KMS-11 (cell line): ENCODE data around the gene SPAG17.

Source experiments
- H2AFZ ChIP-seq: fragments of 200-600 bp; sonication (generic); 2 replicates; pipeline ENCODE4 v1.6.1; 2016; ENCODE audit warnings: antibody characterized with exemption, mixed run types, low read depth
- H3K27ac ChIP-seq: fragments of 200-600 bp; sonication (generic); 2 replicates; pipeline ENCODE4 v1.6.1; 2016; ENCODE audit warnings: mild to moderate bottlenecking, mixed run types
- H3K27me3 ChIP-seq: fragments of 200-600 bp; sonication (generic); 2 replicates; pipeline ENCODE4 v1.6.1; 2017; ENCODE audit warnings: mild to moderate bottlenecking, low read depth, mixed run types, moderate library complexity; ENCODE audit not compliant: insufficient read depth
- H3K36me3 ChIP-seq: fragments of 200-600 bp; sonication (generic); 2 replicates; pipeline ENCODE4 v1.6.1; 2017; ENCODE audit warnings: mild to moderate bottlenecking, mixed run types; ENCODE audit not compliant: insufficient read depth
- H3K4me1 ChIP-seq: fragments of 200-600 bp; sonication (generic); 2 replicates; pipeline ENCODE4 v1.6.1; 2016; ENCODE audit warnings: mild to moderate bottlenecking, low read depth, mixed run types; ENCODE audit not compliant: poor library complexity, severe bottlenecking
- H3K4me2 ChIP-seq: fragments of 200-600 bp; sonication (generic); 2 replicates; pipeline ENCODE4 v1.7.0; 2016; ENCODE audit warnings: mild to moderate bottlenecking, mixed run types
- H3K4me3 ChIP-seq: fragments of 200-600 bp; sonication (generic); IDR thresholded peaks from 2 replicates; pipeline ENCODE4 v1.6.1; 2017; ENCODE audit warnings: low read depth, low read length, mixed read lengths; ENCODE audit not compliant: insufficient read depth
- H3K79me2 ChIP-seq: fragments of 200-600 bp; sonication (generic); 2 replicates; pipeline ENCODE4 v1.6.1; 2016; ENCODE audit warnings: low read depth, mixed run types; ENCODE audit not compliant: insufficient read depth
- H3K9ac ChIP-seq: fragments of 200-600 bp; sonication (generic); 2 replicates; pipeline ENCODE4 v1.6.1; 2016; ENCODE audit warnings: mild to moderate bottlenecking, mixed run types
- H4K20me1 ChIP-seq: fragments of 200-600 bp; sonication (generic); 2 replicates; pipeline ENCODE4 v1.6.1; 2016; ENCODE audit warnings: mild to moderate bottlenecking, mixed run types; ENCODE audit not compliant: insufficient read depth
- TF ChIP-seq, protein P1 (sequence below): fragments of 200-600 bp; sonication (generic); conservative IDR thresholded peaks from 2 replicates; pipeline ENCODE4 v1.6.1; 2017; ENCODE audit warnings: low read depth, mild to moderate bottlenecking, antibody characterized with exemption, low read length, moderate library complexity, mixed read lengths

The SPAG17 gene

DNA sequence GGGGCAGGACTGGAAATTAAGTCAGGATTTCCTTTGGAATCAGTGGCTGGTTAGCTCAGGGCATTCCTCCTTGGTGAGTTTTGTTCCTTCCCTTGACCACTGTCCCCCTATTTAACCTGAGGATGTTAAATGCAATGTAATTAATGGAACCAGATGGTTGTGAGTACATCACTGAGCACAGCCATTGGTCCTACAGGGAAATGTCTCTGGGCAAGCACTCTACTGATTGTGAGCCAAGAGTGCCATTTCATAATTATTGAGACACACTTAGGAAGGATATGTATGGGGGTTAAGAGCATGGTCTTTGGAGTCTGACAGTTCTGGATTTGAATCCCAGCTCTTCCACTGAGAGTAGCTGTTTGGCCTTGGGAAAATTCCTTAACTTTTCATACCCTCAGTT, 74.4 kb downstream of the SPAG17 start:
- H2AFZ ChIP-seq = no peak overlapping the region
- H3K79me2 ChIP-seq = no peaks in the 10 kb centered on the region
- no peaks in the 10 kb centered on the region for H3K4me1 ChIP-seq
- no peak overlapping the region for H3K27ac ChIP-seq
- no peak overlapping the region for H3K9ac ChIP-seq
- H3K27me3 ChIP-seq = no peaks in the 10 kb centered on the region
- H3K4me3 ChIP-seq = no peak overlapping the region
- no peak overlapping the region for H3K4me2 ChIP-seq
- TF ChIP-seq, protein P1, sequence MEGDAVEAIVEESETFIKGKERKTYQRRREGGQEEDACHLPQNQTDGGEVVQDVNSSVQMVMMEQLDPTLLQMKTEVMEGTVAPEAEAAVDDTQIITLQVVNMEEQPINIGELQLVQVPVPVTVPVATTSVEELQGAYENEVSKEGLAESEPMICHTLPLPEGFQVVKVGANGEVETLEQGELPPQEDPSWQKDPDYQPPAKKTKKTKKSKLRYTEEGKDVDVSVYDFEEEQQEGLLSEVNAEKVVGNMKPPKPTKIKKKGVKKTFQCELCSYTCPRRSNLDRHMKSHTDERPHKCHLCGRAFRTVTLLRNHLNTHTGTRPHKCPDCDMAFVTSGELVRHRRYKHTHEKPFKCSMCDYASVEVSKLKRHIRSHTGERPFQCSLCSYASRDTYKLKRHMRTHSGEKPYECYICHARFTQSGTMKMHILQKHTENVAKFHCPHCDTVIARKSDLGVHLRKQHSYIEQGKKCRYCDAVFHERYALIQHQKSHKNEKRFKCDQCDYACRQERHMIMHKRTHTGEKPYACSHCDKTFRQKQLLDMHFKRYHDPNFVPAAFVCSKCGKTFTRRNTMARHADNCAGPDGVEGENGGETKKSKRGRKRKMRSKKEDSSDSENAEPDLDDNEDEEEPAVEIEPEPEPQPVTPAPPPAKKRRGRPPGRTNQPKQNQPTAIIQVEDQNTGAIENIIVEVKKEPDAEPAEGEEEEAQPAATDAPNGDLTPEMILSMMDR = no peak
- no peaks in the 10 kb centered on the region for H4K20me1 ChIP-seq
- no peaks in the 10 kb centered on the region for H3K36me3 ChIP-seq

DNA sequence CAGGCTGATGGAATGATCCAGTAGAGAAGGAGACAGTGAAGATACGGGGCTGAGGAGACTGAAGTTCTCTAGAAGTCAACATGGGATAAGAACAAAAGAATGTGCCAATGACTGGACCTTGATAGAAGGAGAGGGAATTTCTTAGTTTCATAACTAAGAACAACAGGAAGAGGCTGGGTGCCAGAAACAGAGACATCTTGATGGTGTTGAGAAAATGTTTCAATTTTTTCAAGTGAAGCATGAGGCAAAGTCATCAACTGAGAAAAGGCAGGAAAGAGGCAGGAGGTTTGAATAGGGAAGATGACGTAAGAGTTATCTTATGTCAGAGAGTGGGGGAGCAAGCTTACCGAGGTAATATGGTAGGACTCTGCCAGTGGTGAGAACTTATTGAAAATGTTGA, 80.1 kb downstream of the SPAG17 start:
- no peaks in the 10 kb centered on the region for H3K27me3 ChIP-seq
- H3K36me3 ChIP-seq = no peaks in the 10 kb centered on the region
- no peak overlapping the region for H3K4me3 ChIP-seq
- no peak overlapping the region for H3K27ac ChIP-seq
- H3K4me2 ChIP-seq = no peak overlapping the region
- no peak overlapping the region for H2AFZ ChIP-seq
- H3K9ac ChIP-seq = no peak overlapping the region
- no peaks in the 10 kb centered on the region for H4K20me1 ChIP-seq
- H3K79me2 ChIP-seq = no peaks in the 10 kb centered on the region
- TF ChIP-seq, protein P1 = no peak
- no peaks in the 10 kb centered on the region for H3K4me1 ChIP-seq

DNA sequence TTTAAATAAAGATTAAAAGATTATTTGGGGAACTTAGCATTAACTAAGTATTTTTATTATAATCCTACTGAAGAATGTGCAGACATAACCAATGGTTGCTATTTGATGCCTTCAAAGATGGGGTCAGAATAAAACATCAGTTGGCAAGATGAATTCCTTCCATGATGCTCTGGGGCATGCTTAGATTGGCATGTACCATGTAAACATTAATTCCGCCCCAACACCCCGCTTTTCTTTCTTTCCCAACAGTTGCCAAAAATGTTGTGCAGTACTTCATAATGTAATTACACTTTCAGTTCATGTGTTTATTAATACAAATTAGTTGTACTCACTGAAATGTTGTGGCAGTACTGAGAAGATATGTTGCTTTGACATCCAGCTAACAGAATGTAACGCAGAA, 82.6 kb downstream of the SPAG17 start:
- H3K36me3 ChIP-seq = no peaks in the 10 kb centered on the region
- H3K27ac ChIP-seq = no peak overlapping the region

DNA sequence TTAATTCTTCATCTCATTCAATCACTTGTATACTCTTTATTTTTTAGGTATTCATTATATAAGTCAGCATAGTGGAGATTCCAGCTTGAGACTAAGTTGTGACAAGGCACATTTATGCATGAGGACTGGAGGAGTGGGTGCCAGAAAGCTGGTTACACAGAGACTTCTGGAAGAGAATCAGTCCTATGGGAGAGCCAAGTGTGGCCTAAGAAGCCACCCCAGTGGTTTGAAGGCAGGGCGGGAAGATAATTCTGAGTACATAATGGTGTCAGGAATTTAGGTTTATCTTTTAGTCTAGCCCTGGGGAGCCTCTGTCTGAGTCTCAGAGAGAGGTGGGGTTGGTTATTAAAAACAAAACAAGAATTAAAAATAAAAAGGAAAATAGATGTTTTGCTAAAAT, 83.0 kb downstream of the SPAG17 start:
- TF ChIP-seq, protein P1 = no peak
- no peak overlapping the region for H2AFZ ChIP-seq
- no peaks in the 10 kb centered on the region for H3K4me1 ChIP-seq
- no peak overlapping the region for H3K9ac ChIP-seq
- H3K79me2 ChIP-seq = no peaks in the 10 kb centered on the region
- H3K4me2 ChIP-seq = no peak overlapping the region
- H4K20me1 ChIP-seq = no peaks in the 10 kb centered on the region
- no peaks in the 10 kb centered on the region for H3K27me3 ChIP-seq
- no peak overlapping the region for H3K27ac ChIP-seq
- H3K4me3 ChIP-seq = no peak overlapping the region
- H3K36me3 ChIP-seq = no peaks in the 10 kb centered on the region

More for the DNA sequence above, 82.6 kb downstream of the SPAG17 start:
- Histone ChIP-seq H3K4me1 (no peaks in the 10 kb centered on the region), H3K4me3 (no peak overlapping the region), H4K20me1 (no peaks in the 10 kb centered on the region), H2AFZ (no peak overlapping the region), H3K79me2 (no peaks in the 10 kb centered on the region), H3K9ac (no peak overlapping the region), H3K27me3 (no peaks in the 10 kb centered on the region), H3K4me2 (no peak overlapping the region)
- TF ChIP-seq, protein P1 = no peak

DNA sequence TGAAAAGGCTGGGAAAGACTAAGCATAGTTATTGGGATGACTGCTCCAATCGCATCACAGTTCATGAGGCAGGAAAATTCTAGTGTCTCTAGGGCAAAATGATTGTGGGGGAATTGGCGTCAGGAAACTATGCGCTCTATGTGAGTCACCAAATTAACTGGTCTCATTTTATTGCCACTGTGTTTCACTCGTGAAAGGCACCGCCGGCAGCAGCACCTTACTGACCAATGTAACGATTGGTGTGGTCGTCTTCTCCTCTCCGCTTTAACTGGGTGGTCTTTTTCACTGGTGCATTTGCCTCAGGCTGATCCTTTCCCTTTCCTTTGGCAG, 83.5 kb downstream of the SPAG17 start:
- Histone ChIP-seq H4K20me1 (no peaks in the 10 kb centered on the region), H3K79me2 (no peaks in the 10 kb centered on the region), H3K4me1 (no peaks in the 10 kb centered on the region), H3K27me3 (no peaks in the 10 kb centered on the region), H3K9ac (no peak overlapping the region), H2AFZ (no peak overlapping the region), H3K36me3 (no peaks in the 10 kb centered on the region), H3K4me3 (no peak overlapping the region), H3K4me2 (no peak overlapping the region), H3K27ac (no peak overlapping the region)
- TF ChIP-seq, protein P1 = no peak
